Adrenal gland (tissue), 19 donors: ENCODE data around the gene GPI. TPM values are rescaled to one million over a fixed set of nuclear protein-coding genes. Genes with fewer than 3 reads are reported as not detected.

Experiments
- DNase-seq, 7 donors: peaks; one replicate each; pipeline ENCODE4 v3.0.0-alpha.2; 2019 to 2020
- H3K27ac ChIP-seq, 5 donors: fragments of 200-600 bp; sonication (generic) in 4 of 5; 1 replicate in 3 of 5; 2 replicates in 2 of 5; pipeline versions ENCODE4 v1.5.1 to v1.8.0; 2016 to 2020; ENCODE audit warnings: mild to moderate bottlenecking in 1 of 5
- H3K27me3 ChIP-seq: fragments of 200-600 bp; 2 replicates; pipeline ENCODE4 v1.8.0; 2021
- H3K36me3 ChIP-seq, 2 donors: fragments of 200-600 bp; replicated peaks in 1 of 2; 1 replicate in 1 of 2; 2 replicates in 1 of 2; pipeline versions ENCODE4 v1.5.1 to v1.8.0; 2018 to 2022
- H3K4me1 ChIP-seq, 2 donors: fragments of 200-600 bp; replicated peaks in 1 of 2; 1 replicate in 1 of 2; 2 replicates in 1 of 2; pipeline versions ENCODE4 v1.5.1 to v1.8.0; 2018 to 2021
- H3K4me3 ChIP-seq, 4 donors: fragments of 200-600 bp; sonication (generic) in 3 of 4; one replicate each; pipeline ENCODE4 v1.5.1; 2016 to 2018
- H3K9me3 ChIP-seq, 3 donors: fragments of 200-600 bp; sonication (generic) in 1 of 3; replicated peaks in 1 of 3; 1 replicate in 2 of 3; 2 replicates in 1 of 3; pipeline versions ENCODE4 v1.5.1 to v1.8.0; 2016 to 2021
- CTCF ChIP-seq, 6 experiments: fragments of 450-650 bp in 4 of 6; fragments of 200-600 bp in 2 of 6; sonication (generic) in 1 of 6; IDR thresholded peaks; 1 replicate in 5 of 6; 2 replicates in 1 of 6; pipeline versions ENCODE4 v1.5.1 to v1.8.0; 2016 to 2021; ENCODE audit warnings: antibody characterized with exemption in 6 of 6, mild to moderate bottlenecking in 2 of 6, moderate library complexity in 1 of 6
- POLR2A ChIP-seq, 2 donors: fragments of 450-650 bp; IDR thresholded peaks; one replicate each; pipeline ENCODE4 v1.6.1; 2017; ENCODE audit warnings: antibody characterized with exemption in 2 of 2, mild to moderate bottlenecking in 2 of 2, moderate library complexity in 1 of 2
- WGBS, 4 donors: extraction: QIAGEN DNeasy Blood & Tissue Kit in 2 of 4; methylation state at CpG; one replicate each; pipeline versions ENCODE4 v1.1.5 to v1.1.7; 2013 to 2017; 5-methylcytosine and 5-hydroxymethylcytosine counted together
- intact Hi-C, 2 donors: fragments of 100-400 bp; cut with DNase I; formaldehyde crosslinking; loops; one replicate each; pipeline versions ENCODE4 v1.14.1 to v1.15.0; 2022 to 2023
- long read RNA-seq, 10 donors: library from polyadenylated mRNA in 3 of 10; unstranded in 2 of 10; stranded (forward) in 1 of 10; transcript quantifications; one replicate each; pipeline ENCODE4 v2.0.0 and lab custom pipeline, GENCODE V29; 2021 to 2026
- polyA plus RNA-seq, 3 donors: library from polyadenylated mRNA; stranded (reverse); fragments of 200-250 nt in 2 of 3; fragments of 350-450 nt in 1 of 3; fragmentation: Illumina TruSeq in 1 of 3; extraction: RNeasy Lipid Tissue Mini Kit (QIAGEN cat#74804) in 1 of 3; gene quantifications; one replicate each; pipeline ENCODE4 v1.2.3, GENCODE V29; 2013 to 2014
- total RNA-seq, 9 donors: library from RNA; depleted of rRNA in 4 of 9; stranded (reverse); fragments of >200 nt in 4 of 9; fragments of 120-200 nt in 1 of 9; fragmentation: NEBNext Ultra II Directional in 1 of 9; extraction: Animal tissue kit (Norgen Biotek cat#: 25700) in 1 of 9; gene quantifications; one replicate each; pipeline versions ENCODE4 v1.1.0 to v1.2.4, GENCODE V29; 2013 to 2023
- donor health status: healthy with polysubstance abuse.
- donor health status: Bipolar disorder and iron deficiency.
- donor health status: DM: yes; HTN: yes; CAD: no.
- donor health status: DM: no; HTN: no; CAD: no.
- donor health status: DM: no; HTN: no; CAD: no.
- donor health status: DM: yes; HTN: yes; CAD: no.

GPI gene
- total RNA-seq (100 to 1,000 TPM in 8 of 9 donors, 10 to 100 TPM in 1; 81.7 to 680 (median 486) TPM), polyA plus RNA-seq (100 to 1,000 TPM; 214 to 335 (median 255) TPM)
- long read RNA-seq, donor 1, full-length matches to known transcripts = 35 of 46 reads
- long read RNA-seq, donor 1, partial matches to known transcripts = 11 of 46 reads
- long read RNA-seq, donor 1, other reads (novel, unspliced or antisense) = 0 of 46 reads
- long read RNA-seq, donor 2, full-length matches to known transcripts = 31 of 31 reads
- long read RNA-seq, donor 2, partial matches to known transcripts = 0 of 31 reads
- long read RNA-seq, donor 2, other reads (novel, unspliced or antisense) = 0 of 31 reads
- long read RNA-seq, donor 3, full-length matches to known transcripts = 35 of 35 reads
- long read RNA-seq, donor 3, partial matches to known transcripts = 0 of 35 reads
- long read RNA-seq, donor 3, other reads (novel, unspliced or antisense) = 0 of 35 reads
- long read RNA-seq, donor 4, full-length matches to known transcripts = 114 of 132 reads
- long read RNA-seq, donor 4, partial matches to known transcripts = 8 of 132 reads
- long read RNA-seq, donor 4, other reads (novel, unspliced or antisense) = 10 of 132 reads
- long read RNA-seq, donor 5, full-length matches to known transcripts = 1,160 of 1,235 reads
- long read RNA-seq, donor 5, partial matches to known transcripts = 33 of 1,235 reads
- long read RNA-seq, donor 5, other reads (novel, unspliced or antisense) = 42 of 1,235 reads
- long read RNA-seq, donor 6, full-length matches to known transcripts = 256 of 287 reads
- long read RNA-seq, donor 6, partial matches to known transcripts = 19 of 287 reads
- long read RNA-seq, donor 6, other reads (novel, unspliced or antisense) = 12 of 287 reads
- long read RNA-seq, donor 7, full-length matches to known transcripts = 25 of 25 reads
- long read RNA-seq, donor 7, partial matches to known transcripts = 0 of 25 reads
- long read RNA-seq, donor 7, other reads (novel, unspliced or antisense) = 0 of 25 reads
- long read RNA-seq, donor 8, full-length matches to known transcripts = 41 of 41 reads
- long read RNA-seq, donor 8, partial matches to known transcripts = 0 of 41 reads
- long read RNA-seq, donor 8, other reads (novel, unspliced or antisense) = 0 of 41 reads
- long read RNA-seq, donor 9, full-length matches to known transcripts = 22 of 22 reads
- long read RNA-seq, donor 9, partial matches to known transcripts = 0 of 22 reads
- long read RNA-seq, donor 9, other reads (novel, unspliced or antisense) = 0 of 22 reads
- long read RNA-seq, donor 10, full-length matches to known transcripts = 8 of 8 reads
- long read RNA-seq, donor 10, partial matches to known transcripts = 0 of 8 reads
- long read RNA-seq, donor 10, other reads (novel, unspliced or antisense) = 0 of 8 reads

GRCh38 chr19:34364830-34365462 is at the start of gene GPI:
Gene GPI, plus strand, starts transcription at chr19:34365196. Its CDS starts 71 bp downstream, at chr19:34365267.
- peak within 1 kb of the TSS; percentile 54 to 96 (median 75) for H3K4me3 ChIP-seq
- intact Hi-C loops = no loop called here
- peaks cover 0 to 29% of the 10 kb centered on the region in 2 donors for H3K36me3 ChIP-seq
- no peaks in the 10 kb centered on the region for H3K9me3 ChIP-seq
- H3K27ac ChIP-seq = peak within 1 kb of the TSS; percentile 81 to 94 (median 90)
- H3K4me1 ChIP-seq = peaks cover 33 to 40% of the 10 kb centered on the region in 2 donors
- no peak for TF ChIP-seq CTCF (IDR thresholded peaks at IDR 0.05)
- TF ChIP-seq POLR2A (IDR thresholded peaks at IDR 0.05) = peak; percentile 60 to 64
- DNase-seq = peak; percentile 70 to 83 (median 77)
- H3K27me3 ChIP-seq = no peaks in the 10 kb centered on the region
- 0% methylated on average over 6 to 67 of the region's 67 CpGs for WGBS, 4 donors

DNA sequence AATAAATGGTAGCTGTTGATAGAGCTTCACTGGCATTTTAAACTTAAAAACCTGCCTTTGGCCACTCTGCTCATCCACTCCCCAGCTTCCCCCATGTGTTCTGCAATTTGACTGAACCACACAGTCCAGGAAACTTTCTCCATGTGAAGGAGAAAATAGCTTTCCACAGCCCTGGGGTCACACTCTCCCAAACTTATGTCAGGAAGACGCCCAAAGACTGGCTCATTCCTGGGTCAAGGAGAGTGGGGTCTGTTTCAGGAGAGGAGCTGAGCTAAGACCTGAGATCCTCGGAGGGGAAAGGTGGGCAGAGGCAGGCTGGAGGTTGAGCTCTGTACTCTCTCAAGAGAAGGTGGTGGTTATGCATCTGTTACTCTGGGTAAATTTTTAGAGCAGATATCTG is 48.7 kb upstream of the GPI start:
- Histone ChIP-seq H3K4me3 (no peak overlapping the region), H3K9me3 (no peaks in the 10 kb centered on the region), H3K36me3 (peaks cover 0 to 8% of the 10 kb centered on the region in 2 donors), H3K4me1 (peaks cover 10 to 32% of the 10 kb centered on the region in 2 donors), H3K27ac (peak overlapping the region in 2 of 5 donors; percentile 11 to 42), H3K27me3 (no peaks in the 10 kb centered on the region)
- peak in 1 of 7 donors; percentile 35 for DNase-seq
- intact Hi-C loops = no loop called here
- TF ChIP-seq POLR2A (IDR thresholded peaks at IDR 0.05) (no peak), CTCF (IDR thresholded peaks at IDR 0.05) (no peak)
- WGBS, 4 donors = 55 to 83% (median 81%) methylated on average over 2 of the region's 2 CpGs

- no peaks in the 10 kb centered on the region for H3K27me3 ChIP-seq
- peak in 4 of 7 donors; percentile 20 to 61 (median 28) for DNase-seq
- 71 to 94% (median 87%) methylated on average over 5 of the region's 5 CpGs for WGBS, 4 donors
- no peak for TF ChIP-seq CTCF (IDR thresholded peaks at IDR 0.05)
- no peak for TF ChIP-seq POLR2A (IDR thresholded peaks at IDR 0.05)
- no peak overlapping the region for H3K4me3 ChIP-seq
- intact Hi-C loops = no loop called here
- H3K9me3 ChIP-seq = no peaks in the 10 kb centered on the region
- H3K36me3 ChIP-seq = peaks cover 0 to 8% of the 10 kb centered on the region in 2 donors
- H3K27ac ChIP-seq = peak overlapping the region in 2 of 5 donors; percentile 11 to 42
- peaks cover 10 to 32% of the 10 kb centered on the region in 2 donors for H3K4me1 ChIP-seq
Measured at GRCh38 chr19:34316741-34317301, 48.2 kb upstream of the GPI start.
